ENCODE measurements around the gene TMEM50B.
A peak's percentile ranks its signal among the peaks of the same experiment; 100 is the strongest.

Gene TMEM50B

DNA sequence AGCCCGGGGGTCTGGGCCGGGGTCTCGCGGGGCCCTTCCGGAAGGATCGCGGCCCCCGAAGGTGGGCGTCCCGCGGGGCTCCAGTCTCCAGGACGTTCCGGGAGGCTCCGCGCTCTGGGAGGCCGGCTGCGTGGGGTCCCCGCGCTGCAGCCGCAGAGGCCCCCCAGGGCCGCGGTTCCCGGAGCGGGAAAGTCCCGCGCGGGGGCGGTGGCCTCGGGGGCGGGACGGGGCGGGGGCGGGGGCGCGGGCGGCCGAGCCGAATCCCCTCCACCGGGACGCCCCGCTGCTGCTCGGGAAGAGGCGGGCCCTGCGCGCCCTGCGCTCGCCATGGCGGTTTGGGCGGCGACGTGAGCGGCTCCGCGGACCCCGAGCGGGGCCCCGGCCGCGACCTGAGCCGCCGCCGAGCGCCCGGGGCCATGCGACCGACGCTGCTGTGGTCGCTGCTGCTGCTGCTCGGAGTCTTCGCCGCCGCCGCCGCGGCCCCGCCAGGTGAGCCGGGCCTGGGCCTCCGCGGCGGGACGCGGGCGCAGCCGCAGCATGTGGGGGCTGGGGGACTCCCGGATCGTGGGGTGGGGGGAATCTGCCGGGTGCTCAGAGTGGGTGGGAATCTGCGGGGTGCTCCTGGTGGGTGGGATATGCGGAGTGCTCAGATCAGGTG is 76.5 kb downstream of the TMEM50B start, which contains the start of gene IFNGR2:
TSS of gene IFNGR2 (plus strand) at position 286 of the 658 bp plus-strand sequence. CDS start at position 417, 131 bp downstream.
- WGBS (ENCODE audit: insufficient coverage): 0% methylated on average over 75 of the region's 89 CpGs
- Histone ChIP-seq H3K36me3 (ENCODE audit: control insufficient read depth in 4 of 4, insufficient read depth in 4 of 4, low read length in 3 of 4) (peaks cover 0 to 2% (median 0%) of the 10 kb centered on the region in 4 experiments), H3K4me1 (ENCODE audit: control extremely low read depth in 1 of 4, control insufficient read depth in 4 of 4, insufficient read depth in 4 of 4, low read length in 3 of 4) (peaks cover 3 to 46% (median 32%) of the 10 kb centered on the region in 4 experiments), H3K27me3 (replicated peaks in 2 of 5; ENCODE audit: control insufficient read depth in 4 of 5, insufficient read depth in 5 of 5, low read length in 4 of 5) (no peaks in the 10 kb centered on the region), H3K27ac (ENCODE audit: insufficient read depth in 1 of 2, low read depth in 1 of 2, low read length in 2 of 2, poor library complexity in 1 of 2, severe bottlenecking in 2 of 2) (peak within 1 kb of the TSS; percentile 50 to 86), H3K9me3 (ENCODE audit: control extremely low read depth in 1 of 5, control insufficient read depth in 4 of 5, insufficient read depth in 2 of 5, low read depth in 1 of 5, low read length in 4 of 5) (no peaks in the 10 kb centered on the region), H3K4me3 (ENCODE audit: control insufficient read depth in 1 of 7, extremely low read depth in 1 of 7, insufficient read depth in 4 of 7, low read depth in 2 of 7, low read length in 6 of 7) (peak within 1 kb of the TSS; percentile 67 to 92 (median 84))
- CTCF ChIA-PET: interaction anchor here (1.0 to 2.3 kb wide), 3 partner anchors 18 to 43 kb away, joined by 3 to 9 read pairs (median 8); no protein-coding TSS in a partner anchor
- POLR2A ChIA-PET: no interaction called here
- peak in 2 of 3 donors; percentile 47 to 57 for DNase-seq

DNA sequence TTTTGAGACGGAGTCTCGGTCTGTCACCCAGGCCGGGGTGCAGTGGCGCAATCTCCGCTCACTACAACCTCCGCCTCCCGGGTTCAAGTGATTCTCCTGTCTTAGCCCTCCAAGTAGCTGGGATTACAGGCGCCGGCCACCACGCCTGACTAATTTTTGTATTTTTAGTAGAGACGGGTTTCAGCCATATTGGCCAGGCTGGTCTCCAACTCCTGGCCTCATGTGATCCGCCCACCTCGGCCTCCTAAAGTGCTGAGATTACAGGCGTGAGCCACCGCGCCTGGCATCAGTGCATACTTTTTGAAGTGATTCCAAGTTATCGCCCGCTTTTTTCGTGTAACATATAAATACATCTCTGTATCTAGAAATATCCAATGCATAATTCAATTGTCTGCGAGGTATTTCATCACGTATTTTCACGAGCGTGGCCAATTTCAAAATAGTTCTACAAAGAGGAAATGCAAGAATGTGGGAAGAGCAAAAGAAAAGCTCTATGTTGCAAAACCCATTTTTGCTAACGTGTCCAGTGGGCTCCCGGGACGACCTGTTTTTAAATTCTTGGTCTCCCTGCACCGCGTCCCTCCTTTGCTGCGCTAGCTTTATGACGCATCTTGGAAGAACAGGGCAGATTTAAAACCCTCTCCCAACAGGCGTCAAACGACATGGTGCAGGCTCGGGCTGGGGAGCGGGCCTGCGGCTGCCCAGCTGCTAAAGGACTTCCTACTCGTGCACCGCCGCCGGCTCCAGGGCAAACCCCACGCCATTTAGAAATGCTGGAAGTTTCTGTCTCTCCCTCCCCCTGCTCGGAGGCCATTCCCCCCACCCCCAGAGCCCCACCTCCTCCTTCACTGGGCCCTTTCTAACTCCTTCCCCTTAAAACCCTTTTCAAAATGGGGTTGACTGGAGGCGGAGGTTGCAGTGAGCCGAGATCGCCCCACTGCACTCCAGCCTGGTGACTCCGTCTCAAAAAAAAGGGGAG is 77.5 kb downstream of the TMEM50B start:
- peak; percentile 50 to 78 (median 73) for DNase-seq
- no peaks in the 10 kb centered on the region for H3K9me3 ChIP-seq (ENCODE audit: control extremely low read depth in 1 of 5, control insufficient read depth in 4 of 5, insufficient read depth in 2 of 5, low read depth in 1 of 5, low read length in 4 of 5)
- WGBS (ENCODE audit: insufficient coverage): 49% methylated on average over 32 of the region's 45 CpGs
- ChIA-PET POLR2A (no interaction called here), CTCF (interaction anchor here (0.6 to 2.3 kb wide), 4 partner anchors 21 to 56 kb away, joined by 3 to 8 read pairs (median 3); no protein-coding TSS in a partner anchor)
- peak overlapping the region in 1 of 2 experiments; percentile 58 for H3K27ac ChIP-seq (ENCODE audit: insufficient read depth in 1 of 2, low read depth in 1 of 2, low read length in 2 of 2, poor library complexity in 1 of 2, severe bottlenecking in 2 of 2)
- H3K27me3 ChIP-seq (replicated peaks in 2 of 5; ENCODE audit: control insufficient read depth in 4 of 5, insufficient read depth in 5 of 5, low read length in 4 of 5): no peaks in the 10 kb centered on the region
- H3K36me3 ChIP-seq (ENCODE audit: control insufficient read depth in 4 of 4, insufficient read depth in 4 of 4, low read length in 3 of 4): no peaks in the 10 kb centered on the region
- H3K4me3 ChIP-seq (ENCODE audit: control insufficient read depth in 1 of 7, extremely low read depth in 1 of 7, insufficient read depth in 4 of 7, low read depth in 2 of 7, low read length in 6 of 7): peak overlapping the region in 6 of 7 experiments; percentile 34 to 92 (median 76)
- H3K4me1 ChIP-seq (ENCODE audit: control extremely low read depth in 1 of 4, control insufficient read depth in 4 of 4, insufficient read depth in 4 of 4, low read length in 3 of 4): peaks cover 3 to 46% (median 32%) of the 10 kb centered on the region in 4 experiments

DNA sequence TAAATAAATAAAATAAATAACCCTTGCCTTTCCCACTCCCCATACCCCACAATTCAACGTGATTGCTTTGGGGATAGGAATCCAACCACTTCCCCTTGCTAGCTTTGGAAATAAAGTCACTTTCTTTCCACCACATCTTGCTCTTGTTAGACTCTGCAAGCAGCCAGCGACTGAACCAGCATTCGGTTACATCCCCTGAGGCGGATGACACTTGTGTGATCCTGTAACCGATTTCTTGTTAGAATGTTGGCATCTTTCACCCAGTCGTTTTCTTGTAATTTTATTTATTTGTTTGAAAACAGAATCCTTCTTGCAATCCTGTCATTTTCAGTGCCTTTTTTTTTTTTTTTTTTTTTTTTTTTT is 78.2 kb downstream of the TMEM50B start:
- WGBS (ENCODE audit: insufficient coverage): 92% methylated on average over 4 of the region's 6 CpGs
- ChIA-PET POLR2A (no interaction called here), CTCF (interaction anchor here (0.6 to 2.3 kb wide), 4 partner anchors 21 to 55 kb away, joined by 3 to 8 read pairs (median 3); no protein-coding TSS in a partner anchor)
- Histone ChIP-seq H3K4me1 (ENCODE audit: control extremely low read depth in 1 of 4, control insufficient read depth in 4 of 4, insufficient read depth in 4 of 4, low read length in 3 of 4) (peaks cover 3 to 47% (median 31%) of the 10 kb centered on the region in 4 experiments), H3K27me3 (replicated peaks in 2 of 5; ENCODE audit: control insufficient read depth in 4 of 5, insufficient read depth in 5 of 5, low read length in 4 of 5) (no peaks in the 10 kb centered on the region), H3K4me3 (ENCODE audit: control insufficient read depth in 1 of 7, extremely low read depth in 1 of 7, insufficient read depth in 4 of 7, low read depth in 2 of 7, low read length in 6 of 7) (peak overlapping the region in 1 of 7 experiments; percentile 24), H3K27ac (ENCODE audit: insufficient read depth in 1 of 2, low read depth in 1 of 2, low read length in 2 of 2, poor library complexity in 1 of 2, severe bottlenecking in 2 of 2) (no peak overlapping the region), H3K9me3 (ENCODE audit: control extremely low read depth in 1 of 5, control insufficient read depth in 4 of 5, insufficient read depth in 2 of 5, low read depth in 1 of 5, low read length in 4 of 5) (no peaks in the 10 kb centered on the region), H3K36me3 (ENCODE audit: control insufficient read depth in 4 of 4, insufficient read depth in 4 of 4, low read length in 3 of 4) (no peaks in the 10 kb centered on the region)
- peak in 2 of 3 donors; percentile 58 to 68 for DNase-seq

Data from common myeloid progenitor, CD34-positive (primary cell).